ENCODE data around the gene ANXA3.
A peak's percentile ranks its signal among the peaks of the same experiment; 100 is the strongest.
"Not testable (repeated sequence)": the region's sequence is repeated elsewhere in the genome, so short reads cannot be mapped to it uniquely, and the experiment has no call there.

The ANXA3 gene

DNA sequence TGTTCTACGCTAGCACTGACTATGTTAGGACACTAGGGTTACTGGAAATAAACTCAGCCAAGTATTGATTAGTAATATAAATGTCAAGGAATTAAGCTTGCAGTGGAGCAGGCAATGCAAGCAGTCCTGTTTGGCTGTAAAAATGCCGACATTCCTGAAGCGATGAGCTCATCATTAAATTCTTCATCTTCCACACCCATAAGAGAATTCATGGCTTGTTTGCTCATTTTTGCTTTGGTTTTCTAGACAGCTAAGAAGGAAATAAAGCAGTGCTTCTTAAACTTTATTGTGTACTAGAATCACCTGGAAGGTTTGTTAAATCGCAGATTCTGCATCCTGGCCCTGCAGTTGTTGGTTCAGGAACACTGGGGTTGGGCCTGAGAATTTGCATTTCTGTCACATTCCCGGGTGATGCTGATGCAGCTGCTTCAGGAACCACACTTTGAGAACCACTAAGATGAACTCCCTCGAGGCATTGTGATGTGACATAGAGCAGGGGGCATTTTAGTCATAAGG lies 17.8 kb downstream of the ANXA3 start:
- DNase-seq (ENCODE audit: low spot score) (peak; percentile 44), FAIRE-seq (peak; percentile 64)

DNA sequence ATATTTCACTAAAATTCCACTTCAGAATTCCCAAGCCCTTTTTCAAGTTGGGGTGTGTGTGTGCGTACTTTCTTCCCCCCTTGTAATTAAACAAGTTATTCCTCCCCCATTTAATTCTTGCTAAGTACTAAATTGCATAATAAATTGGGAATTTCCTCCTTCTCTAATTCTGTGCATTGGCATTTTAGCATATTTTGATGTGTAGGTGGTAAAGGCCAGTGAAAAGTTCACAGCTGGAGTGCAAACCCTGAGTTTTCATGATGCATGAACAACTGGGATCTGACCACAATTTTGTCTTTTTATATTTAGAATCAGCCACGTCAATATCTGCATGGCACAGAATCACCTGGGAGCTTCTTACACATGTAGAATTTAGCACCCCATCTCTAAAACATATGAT lies 18.5 kb downstream of the ANXA3 start:
- DNase-seq (ENCODE audit: low spot score) (no peak), FAIRE-seq (no peak)

- DNase-seq (ENCODE audit: low spot score): no peak
- no peak for FAIRE-seq
Measured at GRCh38 chr4:78571804-78572203, 20.2 kb downstream of the ANXA3 start.

- FAIRE-seq (no peak), DNase-seq (ENCODE audit: low spot score) (no peak)
Measured at GRCh38 chr4:78578674-78579425, 27.3 kb downstream of the ANXA3 start.

GRCh38 chr4:78581618-78582017 lies 30.0 kb downstream of the ANXA3 start:
- no peak for DNase-seq (ENCODE audit: low spot score)
- no peak for FAIRE-seq

- no peak for FAIRE-seq
- no peak for DNase-seq (ENCODE audit: low spot score)
Measured at GRCh38 chr4:78584863-78585547, 33.4 kb downstream of the ANXA3 start.

DNA sequence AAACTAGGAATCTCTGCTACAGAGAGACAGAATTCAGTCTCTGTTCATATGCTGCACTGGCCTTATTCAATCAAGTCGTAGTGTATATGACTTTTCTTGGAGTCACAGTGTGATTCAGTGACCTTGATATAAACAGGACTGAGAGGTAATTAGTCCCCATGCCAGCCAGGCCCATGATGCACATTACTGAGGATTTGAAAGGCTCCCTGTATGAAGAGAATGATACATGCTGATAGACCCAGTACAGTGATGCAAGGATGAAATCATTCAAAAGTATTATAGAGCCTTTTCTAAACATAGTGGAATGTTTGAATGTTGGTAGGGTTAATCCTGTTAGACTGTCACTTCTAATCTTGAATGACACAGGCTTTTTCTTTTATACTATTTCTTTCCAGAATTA lies 34.1 kb downstream of the ANXA3 start:
- no peak for DNase-seq (ENCODE audit: low spot score)
- FAIRE-seq: no peak

DNA sequence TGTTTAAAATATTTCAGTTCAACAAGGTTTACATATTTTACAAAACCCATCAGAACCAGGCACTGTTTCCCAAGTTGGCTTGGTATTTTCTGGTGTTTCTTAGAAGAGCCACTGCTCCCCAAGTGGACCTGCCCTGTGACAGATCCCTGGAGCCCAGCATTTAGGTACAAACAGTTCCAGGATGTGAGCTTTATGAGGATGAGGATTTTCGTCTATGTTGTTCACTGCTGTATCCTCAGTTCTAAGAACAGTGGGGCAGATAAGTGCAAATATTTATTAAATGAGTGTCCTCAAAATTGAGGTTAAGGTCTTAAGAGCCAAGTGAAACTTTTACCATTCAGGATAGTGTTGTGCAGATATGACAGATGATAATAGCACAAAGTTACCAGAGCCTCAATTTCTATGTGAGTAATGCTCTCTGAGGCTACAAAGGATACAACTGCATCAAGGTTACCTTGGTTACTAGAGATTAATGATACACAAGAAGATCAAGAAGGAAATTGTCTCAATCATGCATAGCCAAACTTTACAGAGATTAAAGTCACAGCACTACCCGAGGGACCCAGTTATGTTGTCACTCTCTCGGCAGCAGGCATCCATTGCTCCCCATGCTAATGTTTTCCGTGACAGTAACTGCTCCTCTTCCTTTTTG lies 37.5 kb downstream of the ANXA3 start:
- DNase-seq (ENCODE audit: low spot score) (no peak), FAIRE-seq (no peak)

DNA sequence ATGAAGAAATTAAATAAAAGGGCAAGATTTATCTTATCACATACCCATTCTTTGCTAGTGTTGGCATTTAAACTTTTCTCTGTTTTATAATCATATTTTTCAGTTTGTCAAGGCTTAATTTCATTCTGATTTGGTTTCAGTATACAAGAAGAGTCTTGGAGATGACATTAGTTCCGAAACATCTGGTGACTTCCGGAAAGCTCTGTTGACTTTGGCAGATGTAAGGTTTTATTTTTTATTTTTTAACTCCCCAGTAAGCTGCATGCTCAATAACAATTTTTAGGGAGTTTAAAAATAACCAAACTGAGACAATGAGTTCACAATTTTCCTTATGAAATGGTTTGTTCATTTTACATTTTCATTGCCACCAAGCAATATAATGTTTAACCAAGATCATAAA lies 39.8 kb downstream of the ANXA3 start:
- FAIRE-seq (no peak), DNase-seq (ENCODE audit: low spot score) (no peak)

DNA sequence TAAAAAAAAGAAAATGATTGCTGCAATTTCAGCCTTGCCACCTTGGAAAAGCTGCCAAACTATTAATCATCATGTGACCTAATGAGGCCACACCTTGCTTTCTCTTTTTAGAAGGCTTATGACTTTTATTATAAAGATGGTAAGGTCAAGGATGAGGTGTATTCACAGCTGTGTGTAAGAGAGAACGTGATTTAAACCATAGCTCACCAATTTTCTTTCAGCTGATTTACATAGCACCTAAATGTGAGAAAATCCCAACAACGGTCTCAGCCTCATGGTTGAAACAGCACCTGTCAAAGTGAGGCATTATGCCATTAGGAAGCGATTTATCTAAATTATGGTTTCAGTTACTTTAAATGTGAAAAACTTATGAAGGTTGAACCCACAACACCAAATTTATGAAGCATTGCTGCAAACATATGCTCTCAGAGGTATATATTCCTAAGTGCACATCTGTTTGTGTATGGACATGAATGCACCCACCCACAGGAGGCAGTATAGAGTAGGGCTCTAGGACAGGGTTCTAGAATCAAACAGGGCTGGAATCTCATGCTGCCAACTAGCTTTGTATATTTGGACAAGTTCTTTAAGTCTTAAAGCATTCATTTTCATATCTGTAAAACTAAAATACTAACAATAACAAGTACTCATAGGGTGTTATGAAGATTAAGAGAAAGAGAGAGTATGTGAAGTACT lies 40.7 kb downstream of the ANXA3 start:
- no peak for FAIRE-seq

GRCh38 chr4:78596111-78596742 lies 44.7 kb downstream of the ANXA3 start:
- DNase-seq (ENCODE audit: low spot score): no peak
- no peak for FAIRE-seq

More for the DNA sequence above, 40.7 kb downstream of the ANXA3 start:
- DNase-seq (ENCODE audit: low spot score): no peak

DNA sequence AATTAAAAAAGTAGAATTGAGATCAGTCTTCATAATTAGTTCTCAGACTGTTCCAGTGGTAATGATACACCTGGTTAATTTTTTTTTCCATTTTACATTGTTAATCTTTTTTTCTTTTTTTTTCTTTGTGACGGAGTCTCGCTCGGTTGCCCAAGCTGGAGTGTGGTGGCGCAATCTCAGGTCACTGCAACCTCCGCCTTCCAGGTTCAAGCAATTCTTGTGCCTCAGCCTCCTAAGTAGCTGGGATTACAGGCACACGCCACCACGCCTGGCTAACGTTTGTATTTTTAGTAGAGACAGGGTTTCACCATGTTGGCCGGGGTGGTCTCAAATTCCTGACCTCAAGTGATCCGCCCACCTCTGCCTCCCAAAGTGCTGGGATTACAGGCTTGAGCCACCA lies 46.9 kb downstream of the ANXA3 start:
- not testable (repeated sequence) for FAIRE-seq

GRCh38 chr4:78599147-78599546 lies 47.6 kb downstream of the ANXA3 start:
- DNase-seq (ENCODE audit: low spot score) (no peak), FAIRE-seq (no peak)

More for the DNA sequence above, 46.9 kb downstream of the ANXA3 start:
- not testable (repeated sequence) for DNase-seq (ENCODE audit: low spot score)

GRCh38 chr4:78599931-78600375 lies 48.4 kb downstream of the ANXA3 start:
- FAIRE-seq (no peak), DNase-seq (ENCODE audit: low spot score) (no peak)

DNA sequence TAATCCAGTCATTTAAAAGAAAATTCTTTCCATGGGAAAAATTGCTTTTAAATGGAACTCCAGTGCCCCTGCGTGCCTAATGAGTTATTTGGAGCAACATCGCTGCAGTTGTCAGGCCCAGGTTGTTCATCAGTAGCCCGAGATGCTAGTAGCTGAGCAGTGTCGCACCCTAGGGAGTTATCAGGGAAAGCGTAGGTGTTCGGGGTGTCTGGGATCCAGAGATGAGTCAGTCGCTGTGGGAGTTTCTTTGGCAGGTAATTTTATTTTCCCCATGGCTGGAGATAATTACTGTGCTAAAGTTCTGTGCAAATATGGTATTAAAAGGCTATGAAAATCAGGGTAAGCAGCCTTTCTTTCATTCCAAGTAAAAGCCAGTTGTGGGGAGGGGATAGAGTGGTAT lies 49.4 kb downstream of the ANXA3 start:
- DNase-seq (ENCODE audit: low spot score) (no peak), FAIRE-seq (no peak)

DNA sequence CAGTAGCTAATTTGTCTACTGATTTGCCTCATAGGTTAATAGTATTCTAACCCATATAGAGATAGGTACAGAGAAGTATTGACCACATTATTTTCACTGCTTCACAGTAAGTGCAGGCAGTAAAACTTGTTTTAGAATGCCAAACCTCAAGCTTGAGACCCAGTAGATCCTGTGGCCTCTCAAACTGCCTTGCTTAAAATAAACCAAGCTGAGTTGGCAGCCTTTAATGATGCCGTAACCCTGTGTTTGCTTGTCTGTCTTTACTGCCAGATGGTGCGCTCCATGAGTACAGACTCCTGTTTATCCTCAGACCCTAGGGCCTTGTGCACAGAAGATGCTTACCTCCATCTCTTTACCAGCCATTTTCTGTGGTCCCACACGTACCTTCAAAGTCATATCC lies 50.8 kb downstream of the ANXA3 start:
- FAIRE-seq: no peak

DNA sequence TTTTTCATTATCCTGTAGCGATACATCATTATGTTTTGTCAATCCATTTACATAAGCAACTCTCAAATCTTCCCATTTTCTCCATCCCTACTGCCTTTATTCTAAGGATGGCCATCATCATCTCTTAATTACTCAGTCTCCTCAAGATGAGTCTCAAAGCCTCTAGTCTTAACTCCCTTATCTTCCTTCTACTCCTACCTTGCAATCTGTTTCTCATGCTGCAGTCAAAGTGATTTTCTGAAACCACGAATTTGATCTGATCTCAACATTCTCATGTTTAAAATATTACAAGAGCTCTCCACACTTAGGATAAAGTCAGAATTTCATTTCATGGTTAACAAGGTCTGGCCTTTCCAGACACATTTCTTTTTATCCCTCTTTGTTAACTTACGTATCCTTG lies 51.8 kb downstream of the ANXA3 start:
- no peak for FAIRE-seq
- no peak for DNase-seq (ENCODE audit: low spot score)

More for the DNA sequence above, 50.8 kb downstream of the ANXA3 start:
- no peak for DNase-seq (ENCODE audit: low spot score)

DNA sequence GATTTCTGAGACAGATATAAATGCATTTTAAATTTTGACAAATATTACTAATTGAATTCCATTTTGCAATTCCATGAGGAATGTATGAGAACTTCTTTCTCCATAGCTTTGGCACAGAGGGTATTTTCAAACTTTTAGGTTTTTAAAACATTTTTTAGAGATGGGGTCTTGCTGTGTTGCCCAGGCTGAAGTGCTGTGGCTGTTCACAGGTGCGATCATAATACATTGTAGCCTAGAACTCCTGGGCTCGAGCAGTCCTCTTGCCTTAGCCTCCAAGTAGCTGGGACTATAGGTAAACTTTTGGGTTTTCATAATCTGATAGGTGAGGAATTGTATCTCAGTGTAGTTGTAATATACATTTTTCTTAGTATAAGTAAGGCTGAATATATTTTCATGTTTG lies 53.4 kb downstream of the ANXA3 start:
- no peak for FAIRE-seq

GRCh38 chr4:78606035-78606434 lies 54.5 kb downstream of the ANXA3 start:
- DNase-seq (ENCODE audit: low spot score) (no peak), FAIRE-seq (no peak)

More for the DNA sequence above, 53.4 kb downstream of the ANXA3 start:
- no peak for DNase-seq (ENCODE audit: low spot score)

DNA sequence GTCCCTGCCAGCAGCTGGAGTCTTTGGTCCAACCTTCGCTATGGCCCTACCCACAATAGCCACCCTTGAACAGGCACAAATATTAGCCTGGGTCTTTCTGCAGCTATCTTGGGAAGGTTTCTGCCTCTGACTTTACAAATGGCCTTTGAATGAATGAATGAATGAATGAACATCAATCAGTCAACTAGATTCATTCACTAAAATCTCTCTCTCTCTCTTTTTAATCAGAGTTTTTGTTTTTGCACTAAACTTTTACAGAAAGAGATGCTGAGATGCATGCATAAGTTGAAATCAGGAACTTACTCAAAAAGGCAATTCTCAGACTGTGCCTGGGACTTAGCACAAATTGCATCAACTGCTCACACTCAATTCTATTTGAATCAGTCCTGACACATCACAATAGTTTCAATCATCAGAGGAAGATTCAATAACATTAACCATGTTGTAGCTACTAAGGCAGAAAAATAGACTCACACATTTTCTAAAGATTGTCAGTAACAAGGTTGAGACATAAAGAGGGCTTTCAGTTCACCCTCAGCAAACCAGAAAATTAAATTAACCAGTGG lies 55.0 kb downstream of the ANXA3 start:
- no peak for FAIRE-seq

GRCh38 chr4:78608684-78609083 lies 57.1 kb downstream of the ANXA3 start:
- DNase-seq (ENCODE audit: low spot score): no peak
- no peak for FAIRE-seq

More for the DNA sequence above, 55.0 kb downstream of the ANXA3 start:
- no peak for DNase-seq (ENCODE audit: low spot score)
